NCI-H1105 treated with DMSO at 0.1 percent for 48 hours (cell line): ENCODE results near the gene NES.

Experiments
- DNase-seq: peaks from one replicate; lab custom pipeline; 2025; lab: John Stamatoyannopoulos, UW

The NES gene

DNA sequence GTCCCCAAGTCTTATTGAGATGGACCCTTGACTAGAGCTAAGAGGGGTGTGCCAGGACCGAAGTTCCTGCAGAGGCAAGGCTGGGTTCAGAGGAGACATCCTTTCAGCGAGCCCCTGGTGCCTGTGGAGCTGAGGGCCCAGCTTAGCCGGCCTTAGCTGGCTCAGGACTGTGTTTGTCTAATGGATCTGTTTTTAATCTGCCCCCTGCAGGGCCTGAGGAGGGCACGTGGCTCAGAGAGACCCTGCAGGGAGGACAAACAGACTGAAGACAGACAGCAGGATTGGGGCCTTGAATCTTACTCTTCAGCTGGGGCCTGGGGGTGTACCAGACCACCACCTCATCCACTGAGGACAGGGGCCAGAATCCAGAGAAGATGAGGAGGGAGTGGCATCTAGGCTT is 26.5 kb upstream of the NES start:
- DNase-seq, result no peak

DNA sequence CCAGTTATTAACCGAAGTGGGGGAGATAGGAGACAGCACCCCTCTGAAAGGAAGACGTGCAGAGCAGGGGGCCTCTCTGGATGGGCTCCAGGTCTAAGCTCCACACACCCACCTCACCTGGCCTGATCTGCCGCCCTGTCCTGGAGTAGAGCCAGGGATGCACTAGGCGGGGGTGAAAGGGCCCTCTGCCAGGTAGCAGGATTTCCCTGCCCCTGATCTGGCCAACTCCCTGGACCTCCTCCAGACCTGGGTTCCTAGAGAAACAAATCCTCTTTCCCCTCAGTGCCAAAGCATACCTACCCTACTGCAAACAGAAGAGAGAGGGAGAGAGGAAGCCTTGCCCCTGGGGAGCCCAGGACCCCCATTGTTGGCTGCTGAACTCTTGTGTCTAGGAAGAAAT is 26.1 kb upstream of the NES start:
- peak; percentile 45 for DNase-seq

DNA sequence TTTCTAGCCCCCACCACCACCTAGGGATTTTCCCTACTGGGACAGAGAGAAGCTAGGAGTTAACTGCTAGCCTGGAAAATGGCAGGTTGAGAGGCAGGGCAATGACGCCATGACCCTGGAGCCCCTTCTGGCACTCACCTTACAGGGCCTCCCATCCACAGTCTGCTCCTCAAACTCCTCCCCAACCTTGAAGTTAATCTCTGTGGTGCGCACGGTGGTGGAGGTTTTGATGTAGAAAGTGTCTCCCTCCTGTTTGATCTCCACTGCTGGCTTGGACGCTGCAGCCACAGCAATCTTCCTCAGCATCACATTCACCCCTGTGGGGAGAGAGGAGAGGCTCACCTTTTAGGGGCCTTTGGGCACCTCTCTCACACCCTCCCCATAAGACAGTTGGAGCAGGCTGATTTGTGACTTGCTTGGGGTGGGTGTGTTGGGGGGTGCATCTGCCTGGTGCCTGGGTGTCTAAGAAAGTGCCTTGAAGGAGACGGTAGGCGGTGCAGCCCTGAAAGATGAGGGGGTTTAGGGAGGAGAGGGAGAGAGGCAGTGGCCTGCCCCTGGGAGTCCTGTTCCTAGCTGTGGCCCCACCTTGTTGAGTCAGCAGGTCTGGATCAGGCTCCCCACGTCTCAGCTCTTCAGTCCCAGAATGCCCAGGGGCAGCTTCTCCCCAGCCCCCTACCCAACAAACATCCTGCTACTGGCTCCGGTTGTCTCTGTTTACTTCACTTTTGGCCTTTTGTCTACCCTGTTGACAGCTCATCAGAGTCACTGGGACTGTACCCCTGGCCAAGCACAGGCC is 23.7 kb upstream of the NES start:
- no peak for DNase-seq

- DNase-seq, result no peak
These were observed 21.8 kb upstream of the NES start for GRCh38 chr1:156698995-156699394.

- DNase-seq, result no peak
These were observed 20.3 kb upstream of the NES start for GRCh38 chr1:156697481-156697880.

DNA sequence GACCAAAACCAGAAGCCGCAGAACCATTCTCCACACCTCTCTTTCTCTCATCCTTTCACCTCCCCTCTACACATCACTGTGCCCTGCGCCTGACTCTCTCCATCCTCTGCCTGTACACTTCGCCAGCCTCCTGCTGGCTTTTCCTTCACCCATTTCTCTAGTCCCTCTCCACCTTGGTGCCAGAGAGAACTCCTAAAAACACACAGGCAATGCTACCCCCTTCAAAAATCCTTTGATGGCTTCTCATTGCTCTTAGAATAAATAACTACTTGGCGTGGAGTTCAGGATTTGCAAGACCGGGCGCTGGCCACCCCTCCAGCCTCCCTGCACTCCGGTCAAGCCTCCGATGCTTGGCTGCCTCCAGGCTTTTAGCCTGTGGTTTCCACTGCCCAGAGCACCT is 19.5 kb upstream of the NES start:
- DNase-seq, result no peak

DNA sequence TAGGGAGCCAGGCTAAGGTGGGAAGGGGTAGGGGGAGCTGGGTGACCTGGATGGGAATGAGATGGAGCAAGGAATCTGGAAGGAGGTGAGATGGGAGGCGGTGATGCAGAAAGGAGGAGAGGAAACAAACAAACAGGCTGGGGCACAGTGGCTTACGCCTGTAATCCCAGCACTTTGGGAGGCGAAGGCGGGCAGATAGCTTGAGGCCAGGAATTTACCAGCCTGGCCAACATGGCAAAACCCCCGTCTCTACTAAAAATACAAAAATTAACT is 17.4 kb upstream of the NES start:
- DNase-seq, result no peak

DNA sequence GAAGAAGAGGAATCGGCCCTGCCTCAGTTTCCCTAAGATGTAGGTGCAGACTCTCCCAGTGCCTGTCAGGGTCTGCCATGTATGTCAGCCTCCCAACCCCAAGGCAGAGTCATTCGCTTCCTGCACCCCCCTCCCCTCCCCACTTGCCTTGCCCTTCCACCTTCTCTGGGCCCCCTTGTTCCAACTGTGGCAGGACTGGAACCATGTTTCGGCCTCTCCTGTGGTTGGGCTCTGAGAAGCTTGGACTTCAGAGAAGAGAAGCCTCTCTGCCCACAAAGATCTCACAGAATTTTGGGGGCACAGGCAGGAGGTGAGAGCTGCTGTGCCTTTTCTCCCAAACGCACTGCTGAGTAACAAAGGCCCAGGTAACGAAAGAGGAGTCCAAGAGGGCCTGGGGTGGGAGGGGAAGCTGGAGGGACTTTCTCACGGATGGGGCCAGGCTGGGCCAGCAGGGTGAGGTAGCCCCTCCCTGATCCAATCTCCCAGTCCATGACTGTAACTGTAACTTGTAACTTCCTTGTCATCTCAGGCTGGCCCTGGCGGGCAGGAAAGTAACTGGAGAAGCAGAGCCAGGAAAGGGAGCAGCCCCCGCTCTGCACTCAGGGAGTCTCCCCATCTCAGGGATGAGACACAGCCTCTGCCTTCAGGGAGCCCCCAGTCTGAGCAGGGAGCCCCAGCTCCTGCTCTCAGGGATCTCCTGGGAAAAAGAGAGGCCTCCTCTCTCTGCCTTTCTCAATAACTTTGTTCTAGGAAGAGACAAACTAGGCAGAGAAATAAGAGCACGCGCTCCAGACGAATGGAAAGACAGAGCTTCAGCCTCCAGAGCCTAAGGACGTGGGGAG is 16.9 kb upstream of the NES start:
- DNase-seq, result no peak

DNA sequence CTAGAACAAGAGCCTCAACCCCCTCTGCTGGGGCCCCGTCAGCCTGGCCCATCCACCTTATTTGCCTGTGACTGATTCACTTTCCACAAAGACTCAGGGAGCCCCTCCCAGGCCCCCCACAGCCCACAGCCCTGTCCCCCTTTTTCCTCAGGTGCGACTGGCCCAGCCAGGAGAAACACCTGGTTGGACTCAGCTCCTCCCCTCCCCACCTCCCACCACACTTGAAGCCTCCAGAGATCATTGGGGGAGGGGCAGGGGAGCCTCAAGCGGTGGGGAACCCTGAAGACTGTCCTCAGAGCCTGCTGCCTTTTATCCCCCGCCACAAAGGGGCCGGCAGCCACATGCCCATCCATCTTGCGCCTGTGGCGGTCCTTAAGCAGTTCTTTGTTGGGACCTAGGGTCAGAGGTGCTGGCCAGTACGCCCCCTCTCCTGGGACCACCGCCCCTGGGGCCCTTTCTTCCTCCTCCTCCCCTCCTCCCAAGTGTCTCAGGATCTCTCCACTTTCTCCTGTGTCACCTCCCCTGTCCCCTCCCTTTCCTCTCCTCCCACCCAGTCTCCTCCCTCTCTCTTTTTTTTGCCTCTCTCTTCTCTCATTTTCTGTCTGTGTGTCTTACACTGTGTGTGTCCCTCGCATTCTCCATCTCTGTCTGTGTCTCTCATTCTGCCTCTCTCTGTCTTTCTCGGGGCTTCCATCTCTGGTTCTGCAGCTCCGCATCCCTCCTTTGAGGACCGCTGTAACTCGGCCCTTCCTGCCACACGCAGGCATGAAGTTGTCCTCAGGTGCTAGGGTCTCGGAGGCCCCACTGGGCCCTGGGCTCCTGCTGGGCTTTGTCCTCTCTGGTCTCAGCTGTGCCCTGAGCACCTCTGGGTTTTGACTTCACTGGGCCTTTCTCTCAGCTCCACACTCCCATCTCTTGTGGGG is 16.0 kb upstream of the NES start:
- peak; percentile 84 for DNase-seq

DNA sequence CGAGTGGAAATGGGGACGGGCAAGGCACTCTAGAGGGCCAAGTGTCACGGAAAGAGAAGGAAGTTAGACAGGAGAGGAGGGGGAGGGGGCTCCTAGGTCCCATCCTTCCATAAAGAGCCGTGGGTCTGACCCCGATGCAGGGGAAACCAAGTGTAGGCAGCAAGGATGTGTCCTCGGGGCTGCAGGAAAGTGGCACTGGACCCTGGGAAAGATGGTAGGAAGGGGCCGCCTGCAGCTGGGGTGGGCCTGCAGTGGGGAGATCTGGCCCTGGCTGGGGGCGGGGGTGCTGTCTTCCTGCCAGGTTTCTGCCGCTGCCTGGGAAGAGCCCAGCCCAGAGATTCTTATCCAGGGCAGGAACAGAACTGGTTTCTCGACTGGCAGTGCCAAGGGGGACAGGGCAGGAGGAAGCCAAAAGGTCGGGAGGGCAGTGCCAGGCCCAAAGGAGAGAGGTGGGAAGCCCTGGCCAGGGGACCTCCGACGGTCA is 15.3 kb upstream of the NES start:
- no peak for DNase-seq

- no peak for DNase-seq
These were observed 14.6 kb upstream of the NES start for GRCh38 chr1:156691665-156692440.

GRCh38 chr1:156691191-156691590 is 14.0 kb upstream of the NES start:
- no peak for DNase-seq

DNA sequence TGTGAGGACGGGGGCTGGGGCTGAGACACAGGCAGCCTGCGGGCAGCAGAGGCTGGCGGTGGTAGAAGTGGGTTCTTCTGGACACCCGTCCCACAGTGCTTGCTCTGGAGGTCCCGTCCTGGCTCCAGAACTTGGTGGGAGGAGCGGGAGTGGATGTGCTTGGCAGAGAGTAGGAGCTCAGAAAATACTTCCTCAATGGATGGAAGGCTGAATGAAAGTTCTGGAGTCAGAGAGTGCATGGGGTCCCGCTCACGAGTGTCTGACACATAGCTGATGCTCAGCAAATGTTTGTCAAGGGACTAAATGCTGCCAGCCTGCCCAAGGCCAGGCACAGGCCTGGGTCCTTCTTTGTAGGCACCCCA is 13.4 kb upstream of the NES start:
- DNase-seq, result no peak

- DNase-seq, result peak; percentile 47
These were observed 12.9 kb upstream of the NES start for GRCh38 chr1:156689953-156690674.

DNA sequence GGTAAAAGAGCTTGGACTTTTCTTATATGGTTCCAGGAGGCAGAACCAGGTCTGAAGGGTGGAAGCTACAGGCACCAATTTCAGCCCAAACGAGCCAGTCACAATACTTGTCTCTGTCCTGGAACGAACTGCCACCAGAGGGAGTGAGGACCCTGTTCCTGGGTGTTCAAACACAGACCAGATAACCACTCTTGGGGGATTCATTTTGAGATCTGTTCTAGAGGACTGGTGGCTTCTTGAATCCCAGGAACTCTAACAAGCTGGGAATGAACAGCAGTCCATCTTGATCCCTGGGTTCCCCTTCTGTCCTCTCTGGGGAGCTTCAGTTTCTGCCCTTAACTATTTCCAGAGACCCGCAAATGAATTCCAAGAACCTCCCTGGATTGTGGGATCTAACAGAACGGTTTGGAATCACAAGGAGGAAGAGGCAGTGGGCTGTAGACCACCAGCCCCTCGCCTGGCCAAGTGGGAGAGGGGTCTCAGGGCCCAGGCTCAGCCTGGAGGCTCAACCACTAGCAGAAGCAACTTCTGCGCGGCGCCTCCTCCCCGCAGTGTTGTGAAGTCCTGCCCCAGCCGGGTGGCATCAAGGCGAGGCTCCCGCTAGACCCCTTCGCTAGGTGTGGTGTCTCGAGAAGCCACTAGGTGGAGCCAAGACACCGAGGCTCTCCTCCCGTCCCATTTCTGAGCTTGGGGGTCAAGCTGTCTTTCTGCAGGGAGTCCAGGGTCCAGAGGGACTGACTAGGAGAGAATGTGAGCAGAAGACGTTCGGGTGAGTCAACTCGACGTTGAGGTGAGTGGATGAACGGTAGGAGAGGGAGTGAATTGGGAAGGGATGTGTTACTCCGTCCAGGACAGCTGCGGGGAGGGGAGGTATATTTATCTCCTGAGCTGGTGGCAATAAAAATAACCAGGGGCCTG is 12.1 kb upstream of the NES start:
- peak; percentile 85 for DNase-seq

DNA sequence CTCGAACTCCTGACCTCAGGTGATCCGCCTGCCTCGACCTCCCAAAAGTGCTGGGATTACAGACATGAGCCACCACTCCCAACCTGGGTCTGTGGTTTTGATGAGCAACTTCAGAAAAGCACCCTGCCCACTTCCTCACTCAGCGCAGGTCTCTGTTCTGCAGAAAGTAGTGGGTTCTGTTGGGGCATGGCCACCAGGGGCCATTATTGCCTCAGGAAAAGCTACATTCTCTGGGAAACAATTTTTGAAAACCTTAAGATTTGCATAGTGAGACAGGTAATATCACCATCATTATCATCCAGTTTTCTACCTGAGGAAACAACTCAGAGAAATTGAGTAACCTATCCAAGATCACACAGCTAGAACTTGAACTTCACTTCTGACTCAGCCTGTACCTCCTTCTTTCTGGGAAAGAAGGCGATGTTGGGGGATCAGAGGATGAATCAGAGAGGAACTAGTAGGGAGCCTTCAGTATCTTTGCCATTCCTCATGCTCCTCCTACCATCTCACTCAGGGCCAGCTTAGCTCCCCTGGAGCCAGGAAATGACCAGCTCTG is 7.1 kb upstream of the NES start:
- no peak for DNase-seq

- DNase-seq, result no peak
These were observed 5.1 kb upstream of the NES start for GRCh38 chr1:156682166-156682890.

DNA sequence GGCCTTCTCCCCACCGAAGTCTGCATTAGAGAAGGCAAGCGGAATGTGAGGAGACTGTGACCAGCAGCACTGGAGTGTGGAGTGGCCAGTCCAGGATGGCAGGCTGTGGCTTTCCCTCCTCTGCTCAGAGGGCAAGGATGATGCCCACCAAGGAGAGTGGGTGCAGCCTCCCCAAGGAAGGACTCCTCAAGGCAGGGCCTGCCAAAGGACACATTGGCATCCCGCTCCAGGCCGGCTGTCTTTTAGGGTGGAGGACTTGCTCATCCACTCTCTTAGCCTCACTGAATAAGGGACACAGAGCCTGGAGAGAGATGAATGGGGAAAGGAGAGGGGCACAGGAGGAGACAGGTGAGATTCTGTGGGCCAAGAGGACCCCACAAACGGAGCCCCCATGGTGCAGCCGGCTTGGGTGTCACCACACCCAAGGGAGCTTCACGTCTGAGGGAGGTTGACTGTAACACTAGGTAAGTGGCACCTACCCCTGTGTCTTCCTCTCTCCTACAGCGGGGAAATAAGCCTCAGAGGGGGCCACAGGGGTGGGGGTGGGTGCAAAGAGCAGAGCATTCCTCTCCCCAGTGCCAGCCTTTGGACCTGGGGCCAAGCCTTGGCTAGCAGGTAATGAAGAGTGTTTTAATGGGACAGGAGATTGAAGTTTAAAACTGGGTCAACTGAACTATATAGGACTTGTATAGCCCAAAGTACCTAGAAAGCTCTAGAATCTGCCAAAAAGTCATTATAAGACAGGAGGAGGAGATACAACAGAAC is 4.2 kb upstream of the NES start:
- DNase-seq, result no peak
